GM12801 (cell line): Measurements from ENCODE around the gene SLC23A2.

Experiments used
- TF ChIP-seq, protein P1 (sequence below): IDR thresholded peaks from one replicate; pipeline ENCODE4 v1.5.1; 2011; ENCODE audit warnings: control low read depth; ENCODE audit not compliant: insufficient read length; ENCODE audit errors: extremely low read depth

SLC23A2 gene

DNA sequence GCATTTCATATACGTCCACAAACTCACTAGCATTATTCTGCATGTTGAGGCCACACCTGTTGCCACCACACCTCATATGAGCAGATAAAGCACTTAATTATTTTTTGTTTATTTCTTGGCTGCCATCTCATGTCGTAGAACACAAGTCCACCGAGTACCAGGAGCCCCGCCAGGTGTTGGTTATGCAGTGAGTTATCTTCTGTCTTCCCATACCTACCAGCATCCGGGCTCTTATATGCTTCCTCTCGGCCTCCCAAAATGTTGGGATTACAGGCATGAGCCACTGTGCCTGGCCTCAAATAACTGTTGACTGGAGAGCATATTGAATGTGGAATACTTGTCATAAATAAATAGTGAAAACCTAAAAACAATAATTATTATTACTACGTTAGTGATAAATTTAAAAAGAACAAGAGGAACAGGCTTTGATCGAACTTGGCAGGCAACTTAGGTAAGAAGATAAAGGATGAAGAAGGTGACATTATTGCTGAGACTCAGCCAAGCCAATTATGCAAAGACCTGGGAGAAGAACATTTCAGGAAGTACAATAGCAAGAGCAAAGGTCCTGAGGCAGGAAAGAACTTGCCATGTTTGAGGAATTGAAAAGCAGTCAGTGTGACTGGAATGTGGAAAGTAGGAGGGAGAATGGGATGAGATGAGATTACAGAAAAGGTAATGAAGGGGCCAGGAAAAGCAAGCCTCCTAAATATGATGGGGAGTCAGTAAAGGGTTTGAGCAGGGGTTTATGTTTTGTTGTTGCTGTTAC is 12.6 kb upstream of the SLC23A2 start:
- TF ChIP-seq, protein P1, sequence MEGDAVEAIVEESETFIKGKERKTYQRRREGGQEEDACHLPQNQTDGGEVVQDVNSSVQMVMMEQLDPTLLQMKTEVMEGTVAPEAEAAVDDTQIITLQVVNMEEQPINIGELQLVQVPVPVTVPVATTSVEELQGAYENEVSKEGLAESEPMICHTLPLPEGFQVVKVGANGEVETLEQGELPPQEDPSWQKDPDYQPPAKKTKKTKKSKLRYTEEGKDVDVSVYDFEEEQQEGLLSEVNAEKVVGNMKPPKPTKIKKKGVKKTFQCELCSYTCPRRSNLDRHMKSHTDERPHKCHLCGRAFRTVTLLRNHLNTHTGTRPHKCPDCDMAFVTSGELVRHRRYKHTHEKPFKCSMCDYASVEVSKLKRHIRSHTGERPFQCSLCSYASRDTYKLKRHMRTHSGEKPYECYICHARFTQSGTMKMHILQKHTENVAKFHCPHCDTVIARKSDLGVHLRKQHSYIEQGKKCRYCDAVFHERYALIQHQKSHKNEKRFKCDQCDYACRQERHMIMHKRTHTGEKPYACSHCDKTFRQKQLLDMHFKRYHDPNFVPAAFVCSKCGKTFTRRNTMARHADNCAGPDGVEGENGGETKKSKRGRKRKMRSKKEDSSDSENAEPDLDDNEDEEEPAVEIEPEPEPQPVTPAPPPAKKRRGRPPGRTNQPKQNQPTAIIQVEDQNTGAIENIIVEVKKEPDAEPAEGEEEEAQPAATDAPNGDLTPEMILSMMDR, result no peak

- TF ChIP-seq, protein P1, result no peak
Measured at GRCh38 chr20:5008759-5009158, 7.4 kb upstream of the SLC23A2 start.

DNA sequence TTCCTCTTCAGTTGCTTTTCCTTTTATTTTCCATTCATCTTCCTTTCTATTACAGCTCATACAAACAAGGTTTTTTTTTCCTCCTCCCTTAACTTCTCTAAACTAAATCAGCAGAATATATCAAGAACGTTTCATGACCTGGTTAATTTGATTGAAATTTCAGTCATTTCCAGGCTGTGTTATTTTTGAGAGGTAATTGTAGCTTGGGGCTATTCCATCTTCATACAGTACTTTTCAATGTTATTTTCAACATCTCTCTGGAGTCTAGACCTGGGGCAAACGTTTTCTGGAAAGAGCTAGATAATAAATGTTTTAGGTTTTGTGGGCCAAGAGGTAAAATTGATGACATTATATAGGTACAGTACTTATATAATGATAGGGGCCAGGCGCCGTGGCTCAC is 4.0 kb upstream of the SLC23A2 start:
- TF ChIP-seq, protein P1, result no peak

DNA sequence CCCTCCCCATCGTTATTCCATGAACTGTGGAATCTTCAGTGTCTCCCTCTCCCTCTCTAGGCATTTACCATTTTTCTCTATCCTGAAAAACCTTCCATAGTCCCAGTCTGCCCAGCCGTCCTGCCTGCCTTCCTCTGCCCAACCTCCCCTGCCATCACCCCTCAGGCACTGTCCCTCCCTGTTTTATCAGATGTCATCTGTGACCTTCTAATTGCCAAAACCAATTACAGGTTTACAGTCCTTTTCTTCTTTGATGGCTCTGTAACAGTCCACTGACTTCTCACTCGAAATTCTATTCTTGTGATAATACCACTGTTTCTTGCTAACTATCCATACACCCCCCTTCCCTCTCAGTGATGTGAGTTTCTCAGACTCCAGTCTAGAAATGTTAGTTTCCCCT is 2.3 kb upstream of the SLC23A2 start:
- TF ChIP-seq, protein P1, result no peak

- TF ChIP-seq, protein P1, result no peak
Measured at GRCh38 chr20:5002077-5002413, 735 bp upstream of the SLC23A2 start.

DNA sequence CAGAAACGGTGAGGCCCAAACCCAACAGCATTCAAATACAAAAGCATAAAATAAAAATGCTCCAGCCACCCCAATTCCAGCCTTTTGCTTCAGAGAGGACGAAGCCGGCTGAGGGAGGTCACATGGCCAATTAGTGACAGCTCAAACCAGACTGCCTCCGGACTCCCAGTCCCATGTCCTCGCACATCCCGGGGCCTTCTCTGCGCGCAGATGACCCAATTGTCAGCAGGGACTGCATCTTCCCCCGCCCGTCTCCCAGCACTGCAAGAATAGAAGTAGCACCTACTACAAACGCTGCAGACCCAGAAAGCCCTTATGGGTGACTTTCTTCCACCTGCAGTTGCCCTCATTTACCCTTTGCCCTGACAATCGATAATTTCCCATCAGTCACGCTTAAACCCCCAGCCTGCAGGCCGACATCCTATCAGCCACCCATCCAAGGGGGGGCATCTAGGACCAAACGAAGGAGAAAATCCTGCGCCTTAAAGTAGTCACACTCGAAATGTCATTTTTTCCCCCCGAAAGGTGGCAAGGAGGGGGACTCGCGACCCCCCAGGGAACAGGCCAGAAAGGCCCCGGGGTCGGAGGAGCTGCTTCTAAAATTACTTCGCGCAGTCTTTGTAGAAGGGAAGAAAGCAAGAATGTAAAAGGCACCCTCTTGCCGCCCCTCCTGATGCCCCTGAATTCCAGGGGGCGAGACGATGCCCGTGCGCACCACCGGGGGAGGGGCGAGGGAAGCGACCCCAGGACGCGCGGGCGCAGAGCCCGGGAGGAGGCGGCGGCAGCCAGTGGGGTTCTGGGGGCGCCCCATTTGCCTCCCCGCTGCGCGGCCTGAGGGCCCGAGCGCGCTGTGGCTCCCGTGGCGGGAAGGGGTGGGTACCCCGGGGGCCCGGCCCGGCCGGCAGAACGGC is 792 bp downstream of the SLC23A2 start:
- TF ChIP-seq, protein P1, result no peak

DNA sequence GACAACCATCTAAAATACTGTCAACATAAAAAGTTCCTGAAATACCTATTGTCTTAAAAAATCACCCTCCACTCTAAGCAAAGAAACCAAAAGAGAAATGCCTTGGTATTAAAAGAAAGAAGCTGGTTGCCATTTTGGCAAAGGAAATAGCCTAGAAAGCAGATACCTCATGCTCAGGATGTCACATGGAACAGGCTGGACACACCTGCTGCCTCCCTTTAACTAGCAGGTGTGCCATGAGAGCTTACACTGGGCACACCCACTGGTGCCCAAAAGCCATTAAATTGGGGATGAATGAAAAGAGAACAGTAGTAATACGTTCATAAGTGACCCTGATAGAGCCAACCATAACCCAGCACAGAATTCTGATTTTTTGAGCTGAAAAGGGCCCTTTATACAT is 1.5 kb downstream of the SLC23A2 start:
- TF ChIP-seq, protein P1, result no peak
